Heart left ventricle (tissue), 16 donors: ENCODE data around the gene NAPB. TPM values are rescaled to one million over a fixed set of nuclear protein-coding genes. Genes with fewer than 3 reads are reported as not detected.

Experiments used
- ATAC-seq, 4 donors: fragments of 200-7000 bp; cut with Tn5 transposase; one replicate each; pipeline ENCODE4 v1.9.1; 2020 to 2022; ENCODE audit warnings: moderate library complexity in 4 of 4, mild to moderate bottlenecking in 3 of 4, moderate number of reproducible peaks in 1 of 4
- DNase-seq, 5 donors: peaks; one replicate each; pipeline ENCODE4 v3.0.0-alpha.2; 2020
- H3K27ac ChIP-seq, 12 donors: fragments of 200-600 bp; sonication (generic) in 4 of 12; one replicate each; pipeline versions ENCODE4 v1.5.0 to v1.8.0; 2016 to 2022; ENCODE audit warnings: mild to moderate bottlenecking in 2 of 12
- H3K27me3 ChIP-seq, 9 donors: fragments of 200-600 bp; sonication (generic) in 2 of 9; one replicate each; pipeline versions ENCODE4 v1.5.1 to v1.8.0; 2016 to 2022; ENCODE audit warnings: mild to moderate bottlenecking in 3 of 9
- H3K36me3 ChIP-seq, 9 donors: fragments of 200-600 bp; sonication (generic) in 2 of 9; one replicate each; pipeline versions ENCODE4 v1.5.0 to v1.8.0; 2018 to 2022; ENCODE audit warnings: mild to moderate bottlenecking in 2 of 9
- H3K4me1 ChIP-seq, 12 donors: fragments of 200-600 bp; sonication (generic) in 4 of 12; one replicate each; pipeline versions ENCODE4 v1.5.0 to v1.8.0; 2016 to 2022; ENCODE audit warnings: mild to moderate bottlenecking in 3 of 12
- H3K4me3 ChIP-seq, 12 donors: fragments of 200-600 bp; sonication (generic) in 4 of 12; one replicate each; pipeline versions ENCODE4 v1.5.0 to v1.8.0; 2017 to 2022; ENCODE audit warnings: mild to moderate bottlenecking in 9 of 12, moderate library complexity in 4 of 12
- H3K9me3 ChIP-seq, 12 donors: fragments of 200-600 bp; sonication (generic) in 4 of 12; one replicate each; pipeline versions ENCODE4 v1.5.0 to v1.8.0; 2016 to 2022; ENCODE audit warnings: mild to moderate bottlenecking in 1 of 12
- CTCF ChIP-seq, 12 donors: fragments of 200-600 bp; sonication (generic) in 4 of 12; IDR thresholded peaks; one replicate each; pipeline versions ENCODE4 v1.5.0 to v1.8.0; 2018 to 2022; ENCODE audit warnings: antibody characterized with exemption in 12 of 12, mild to moderate bottlenecking in 5 of 12
- POLR2A ChIP-seq, 2 donors: fragments of 450-650 bp; IDR thresholded peaks; one replicate each; pipeline ENCODE4 v1.6.1; 2017; ENCODE audit warnings: antibody characterized with exemption in 2 of 2, mild to moderate bottlenecking in 2 of 2, moderate library complexity in 2 of 2
- whole genome bisulfite sequencing, 4 donors: extraction: QIAGEN DNeasy Blood & Tissue Kit in 2 of 4; methylation state at CpG; one replicate each; pipeline versions ENCODE4 v1.1.5 to v1.1.7; 2013 to 2018; 5-methylcytosine and 5-hydroxymethylcytosine counted together
- intact Hi-C, 10 donors: fragments of 100-400 bp; cut with DNase I; formaldehyde crosslinking; loops; one replicate each; pipeline versions ENCODE4 v1.11.1 to v1.14.2; 2022
- polyA plus RNA-seq, 2 donors: library from polyadenylated mRNA; stranded (reverse); fragments of 200-250 nt; gene quantifications; one replicate each; pipeline ENCODE4 v1.2.3, GENCODE V29; 2013
- total RNA-seq, 9 donors: library from RNA; depleted of rRNA in 2 of 9; stranded (reverse); fragments of >200 nt in 2 of 9; fragmentation: NEBNext Ultra II Directional in 3 of 9; extraction: Animal tissue kit (Norgen Biotek cat#: 25700) in 3 of 9; gene quantifications; one replicate each; pipeline versions ENCODE4 v1.1.0 to v1.2.4, GENCODE V29; 2016 to 2023
- donor health status: ischemic (EF 13 %, LVEDD 7.1; RV severe dilation, severe dysfunction).
- donor health status: healthy with polysubstance abuse.
- donor health status: DM: no; HTN: yes; CAD: no.
- donor health status: DM: no; HTN: no; CAD: no.
- donor health status: ischemic (EF 25% LVEDD 6.9; RV normal size, moderate dysfunction).
- donor health status: ischemic (EF 25% LVEDD 5.7; RV mildly dilated, moderate dysfunction).
- donor health status: healthy.
- donor health status: DM: yes; HTN: yes; CAD: no.
- donor health status: ischemic (EF 35%, LVEDD 5.7; RV mildly dilated, moderate dysfunction).
- donor health status: nonischemic (EF 11% LVEDD 7.7; RV severe dilation, severe dysfunction).
- donor health status: DM: yes; HTN: yes; CAD: no.
- donor health status: PGD.
- donor health status: ischemic (EF 29% LVEDD 5.4; RV normal size, mild dysfunction).
- donor health status: nonischemic (EF 23%, LVEDD 6.1; RV moderate dilation, normal function).

Gene NAPB
- total and polyA plus RNA-seq, 11 donors, result 2.8 to 8.4 (median 4.7) TPM

GRCh38 chr20:23393996-23394775 lies 27.1 kb downstream of the NAPB start:
- 95 to 97% (median 96%) methylated on average over 4 of the region's 4 CpGs for WGBS, 4 donors
- DNase-seq, result no peak
- peak in 1 of 4 donors; percentile 23 for ATAC-seq
- no peaks in the 10 kb centered on the region for H3K9me3 ChIP-seq
- H3K36me3 ChIP-seq, result peaks cover 0 to 69% (median 57%) of the 10 kb centered on the region in 9 donors
- H3K4me1 ChIP-seq, result peaks cover 0 to 23% (median 17%) of the 10 kb centered on the region in 12 donors
- intact Hi-C loops, result no loop called here
- H3K4me3 ChIP-seq, result no peak overlapping the region
- H3K27me3 ChIP-seq, result no peaks in the 10 kb centered on the region
- TF ChIP-seq POLR2A (IDR thresholded peaks at IDR 0.05) (no peak), CTCF (IDR thresholded peaks at IDR 0.05) (no peak)
- no peak overlapping the region for H3K27ac ChIP-seq

DNA sequence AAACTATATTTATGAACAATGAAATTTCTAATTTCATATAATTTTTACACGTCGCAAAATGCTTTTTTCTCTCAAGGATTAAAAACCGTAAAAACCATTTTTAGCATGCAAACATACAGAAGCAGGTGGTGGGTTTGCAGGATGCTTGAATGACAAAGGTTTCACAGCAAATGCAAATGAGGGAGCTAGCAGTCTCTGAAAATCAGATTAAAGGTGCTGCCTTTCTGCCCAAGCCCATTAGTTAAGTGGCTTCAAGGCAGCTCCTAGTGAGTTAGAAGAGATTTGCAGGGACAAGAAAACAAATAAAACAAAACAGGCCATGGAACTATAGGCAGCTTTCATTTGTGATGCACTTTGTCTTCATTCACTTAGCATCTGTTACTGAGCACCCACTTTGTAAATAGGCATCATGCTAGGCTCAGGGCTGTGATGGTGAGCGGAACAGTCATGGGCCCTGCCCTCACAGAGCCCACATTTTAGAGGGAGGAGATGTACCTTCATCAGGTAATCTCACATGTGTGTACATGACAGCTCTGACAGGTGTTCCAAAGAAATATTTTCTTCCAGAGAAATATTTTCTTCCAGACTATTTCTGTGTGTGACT lies 29.5 kb downstream of the NAPB start:
- no peaks in the 10 kb centered on the region for H3K27me3 ChIP-seq
- H3K9me3 ChIP-seq, result no peaks in the 10 kb centered on the region
- H3K36me3 ChIP-seq, result peaks cover 0 to 81% (median 64%) of the 10 kb centered on the region in 9 donors
- DNase-seq (no peak), ATAC-seq (no peak)
- intact Hi-C loops, result no loop called here
- H3K4me1 ChIP-seq, result peaks cover 0 to 10% (median 2%) of the 10 kb centered on the region in 12 donors
- H3K27ac ChIP-seq, result no peak overlapping the region
- no peak overlapping the region for H3K4me3 ChIP-seq
- WGBS, 4 donors, result 94 to 97% (median 95%) methylated on average over 4 of the region's 4 CpGs
- TF ChIP-seq POLR2A (IDR thresholded peaks at IDR 0.05) (no peak), CTCF (IDR thresholded peaks at IDR 0.05) (no peak)

DNA sequence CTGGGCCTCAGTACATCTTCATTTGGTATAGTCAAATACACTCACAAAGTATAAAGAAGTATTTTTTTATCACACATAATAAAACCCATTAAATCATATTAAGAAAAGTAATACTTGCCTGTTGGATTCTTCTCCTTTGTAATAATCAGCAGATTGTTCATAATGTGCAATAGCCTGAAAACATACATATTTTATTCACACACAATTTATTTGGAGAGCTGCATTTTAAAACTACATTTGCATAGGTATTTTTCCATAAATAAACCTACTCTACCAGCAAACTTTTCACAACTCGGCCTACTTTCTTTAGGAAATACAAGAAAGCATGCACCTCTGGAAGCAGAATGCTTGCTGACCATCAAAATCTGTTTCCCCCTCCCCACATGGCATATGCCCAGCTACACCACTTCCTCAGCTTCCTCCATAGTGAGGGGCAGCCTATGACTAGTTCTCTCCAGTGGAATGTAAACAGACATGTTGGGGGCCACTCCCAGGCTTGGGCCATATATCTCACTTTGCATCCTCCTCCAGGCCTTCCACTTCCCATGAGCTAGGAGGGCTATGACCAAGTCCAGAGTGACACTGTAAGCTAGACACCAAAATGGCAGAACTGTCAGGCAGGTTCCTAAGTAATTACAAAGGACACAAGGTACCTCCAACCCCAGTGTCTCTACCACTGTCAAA lies 31.1 kb downstream of the NAPB start:
- H3K27ac ChIP-seq, result no peak overlapping the region
- intact Hi-C loops, result no loop called here

More for the DNA sequence above, 31.1 kb downstream of the NAPB start:
- Histone ChIP-seq H3K4me1 (peaks cover 0 to 16% (median 0%) of the 10 kb centered on the region in 12 donors), H3K4me3 (no peak overlapping the region), H3K36me3 (peaks cover 0 to 76% (median 62%) of the 10 kb centered on the region in 9 donors), H3K27me3 (no peaks in the 10 kb centered on the region), H3K9me3 (no peaks in the 10 kb centered on the region)
- 91 to 100% (median 96%) methylated on average over 1 of the region's 1 CpG for WGBS, 4 donors
- no peak for TF ChIP-seq CTCF (IDR thresholded peaks at IDR 0.05)
- TF ChIP-seq POLR2A (IDR thresholded peaks at IDR 0.05), result no peak
- ATAC-seq (no peak), DNase-seq (no peak)
